Lower leg skin (tissue), 4 donors: ENCODE data around the gene TBC1D22A. TPM values are rescaled to one million over a fixed set of nuclear protein-coding genes. Genes with fewer than 3 reads are reported as not detected.
A peak's percentile ranks its signal among the peaks of the same experiment; 100 is the strongest.

Experiments
- DNase-seq, 2 donors: peaks; one replicate each; pipeline ENCODE4 v3.0.0-alpha.2; 2019; ENCODE audit warnings: low spot score in 2 of 2
- H3K4me3 ChIP-seq: fragments of 200-600 bp; sonication (generic); 2 replicates; pipeline ENCODE4 v1.5.1; 2017; ENCODE audit warnings: mild to moderate bottlenecking, low read depth; ENCODE audit not compliant: poor library complexity, severe bottlenecking
- POLR2A ChIP-seq, 2 donors: fragments of 450-650 bp; IDR thresholded peaks; one replicate each; pipeline ENCODE4 v1.6.1; 2016 to 2017; ENCODE audit warnings: antibody characterized with exemption in 2 of 2, mild to moderate bottlenecking in 1 of 2, moderate library complexity in 1 of 2
- WGBS, 2 donors: methylation state at CpG; one replicate each; pipeline ENCODE4 v1.1.5; 2018; 5-methylcytosine and 5-hydroxymethylcytosine counted together
- intact Hi-C: fragments of 100-400 bp; cut with DNase I; formaldehyde crosslinking; loops from one replicate; pipeline ENCODE4 v1.15.0; 2023; ENCODE audit warnings: low total_unique reads
- total RNA-seq, 4 donors: library from RNA; depleted of rRNA; stranded (reverse); fragments of >200 nt; gene quantifications; one replicate each; pipeline ENCODE4 v1.1.0, GENCODE V29; 2016
- TF ChIP-seq, protein P1 (sequence below), 3 donors: fragments of 450-650 bp; IDR thresholded peaks; one replicate each; pipeline ENCODE4 v1.5.1; 2016; ENCODE audit warnings: antibody characterized with exemption in 3 of 3, mild to moderate bottlenecking in 3 of 3, moderate library complexity in 2 of 3

The TBC1D22A gene
- total RNA-seq, 4 donors from 2014 or later: 21.8 to 32.3 (median 31.6) TPM

DNA sequence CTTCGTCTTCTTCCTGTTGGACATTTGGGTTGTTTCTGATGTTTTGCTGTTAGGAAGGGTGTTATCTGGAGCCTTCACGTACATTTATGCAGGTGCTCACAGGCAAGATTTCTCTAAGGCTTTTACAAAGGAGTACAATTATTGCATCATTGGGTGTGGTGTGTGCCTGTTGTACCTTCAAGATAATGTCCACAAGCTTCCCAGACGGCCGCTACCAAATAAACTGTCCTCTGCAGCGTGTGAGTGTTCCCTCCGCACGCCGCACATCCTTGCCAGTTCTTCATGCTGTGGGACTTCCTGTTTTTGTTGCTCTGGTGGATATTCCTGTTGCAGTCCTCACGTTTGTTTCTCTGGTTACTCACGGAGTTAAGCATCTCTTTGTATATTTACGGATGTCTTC is 133.3 kb downstream of the TBC1D22A start:
- intact Hi-C loops: no loop called here
- DNase-seq: peak in 1 of 2 donors; percentile 81
- 78 to 80% methylated on average over 11 of the region's 11 CpGs for WGBS, 2 donors
- no peak overlapping the region for H3K4me3 ChIP-seq
- TF ChIP-seq POLR2A (IDR thresholded peaks at IDR 0.05): no peak
- TF ChIP-seq, protein P1, sequence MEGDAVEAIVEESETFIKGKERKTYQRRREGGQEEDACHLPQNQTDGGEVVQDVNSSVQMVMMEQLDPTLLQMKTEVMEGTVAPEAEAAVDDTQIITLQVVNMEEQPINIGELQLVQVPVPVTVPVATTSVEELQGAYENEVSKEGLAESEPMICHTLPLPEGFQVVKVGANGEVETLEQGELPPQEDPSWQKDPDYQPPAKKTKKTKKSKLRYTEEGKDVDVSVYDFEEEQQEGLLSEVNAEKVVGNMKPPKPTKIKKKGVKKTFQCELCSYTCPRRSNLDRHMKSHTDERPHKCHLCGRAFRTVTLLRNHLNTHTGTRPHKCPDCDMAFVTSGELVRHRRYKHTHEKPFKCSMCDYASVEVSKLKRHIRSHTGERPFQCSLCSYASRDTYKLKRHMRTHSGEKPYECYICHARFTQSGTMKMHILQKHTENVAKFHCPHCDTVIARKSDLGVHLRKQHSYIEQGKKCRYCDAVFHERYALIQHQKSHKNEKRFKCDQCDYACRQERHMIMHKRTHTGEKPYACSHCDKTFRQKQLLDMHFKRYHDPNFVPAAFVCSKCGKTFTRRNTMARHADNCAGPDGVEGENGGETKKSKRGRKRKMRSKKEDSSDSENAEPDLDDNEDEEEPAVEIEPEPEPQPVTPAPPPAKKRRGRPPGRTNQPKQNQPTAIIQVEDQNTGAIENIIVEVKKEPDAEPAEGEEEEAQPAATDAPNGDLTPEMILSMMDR (IDR thresholded peaks at IDR 0.05): no peak

DNA sequence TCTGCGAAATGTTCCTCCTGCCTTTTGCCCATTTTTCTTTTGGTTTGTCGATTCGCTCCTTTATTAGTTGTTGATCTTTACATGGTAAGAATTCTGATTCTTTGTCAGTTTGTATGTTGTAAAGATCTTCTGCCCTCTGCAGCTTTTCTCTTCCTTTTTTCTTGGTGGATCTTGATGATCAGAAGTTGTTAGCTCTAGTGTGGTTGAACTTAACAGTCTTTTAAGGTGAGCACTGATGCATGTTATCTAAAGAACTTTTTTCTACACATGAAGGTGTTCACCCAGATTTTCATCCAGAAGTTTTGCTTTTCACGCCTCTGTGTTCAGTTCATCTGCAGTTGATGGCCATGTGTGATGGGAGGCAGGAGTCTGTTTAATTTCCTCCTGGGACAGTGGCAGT is 133.7 kb downstream of the TBC1D22A start:
- 95 to 96% methylated on average over 4 of the region's 4 CpGs for WGBS, 2 donors
- no peak overlapping the region for H3K4me3 ChIP-seq
- no peak for DNase-seq
- intact Hi-C loops: no loop called here
- no peak for TF ChIP-seq POLR2A (IDR thresholded peaks at IDR 0.05)
- TF ChIP-seq, protein P1 (IDR thresholded peaks at IDR 0.05): no peak

DNA sequence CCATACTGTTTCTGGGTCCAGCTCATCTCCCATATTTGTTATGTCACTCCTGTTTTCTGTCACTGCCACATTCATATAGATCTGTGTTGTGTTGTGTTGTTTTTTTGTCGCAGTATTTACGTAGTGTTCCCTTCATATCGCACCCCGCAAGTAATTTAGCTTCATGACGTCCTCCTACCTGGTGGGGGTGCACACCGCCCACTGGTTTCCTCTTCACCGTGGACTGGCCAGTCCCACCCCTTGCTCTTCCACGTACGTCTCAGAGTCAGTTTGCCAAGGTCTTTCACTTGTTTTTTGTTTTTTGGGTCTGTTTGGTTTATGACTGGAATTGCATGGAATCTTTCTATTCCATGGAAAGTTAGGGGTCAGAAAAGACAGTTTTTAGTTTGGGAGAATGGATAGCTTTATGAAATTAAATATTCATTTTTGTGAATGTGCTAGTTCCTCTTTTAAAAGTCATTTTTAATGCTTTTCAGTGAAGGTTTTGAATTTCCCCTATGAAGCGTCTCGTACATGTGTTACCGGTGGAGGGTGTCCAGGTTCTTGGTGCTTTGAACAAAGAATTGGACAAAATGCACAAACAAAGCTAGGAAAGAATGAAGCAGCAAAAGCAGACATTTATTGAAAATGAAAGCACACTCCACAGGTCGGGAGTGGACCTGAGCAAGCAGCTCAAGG is 134.3 kb downstream of the TBC1D22A start:
- WGBS, 2 donors: 89 to 95% methylated on average over 13 of the region's 13 CpGs
- no peak for DNase-seq
- intact Hi-C loops: no loop called here
- TF ChIP-seq, protein P1 (IDR thresholded peaks at IDR 0.05): no peak
- TF ChIP-seq POLR2A (IDR thresholded peaks at IDR 0.05): no peak
- H3K4me3 ChIP-seq: no peak overlapping the region

DNA sequence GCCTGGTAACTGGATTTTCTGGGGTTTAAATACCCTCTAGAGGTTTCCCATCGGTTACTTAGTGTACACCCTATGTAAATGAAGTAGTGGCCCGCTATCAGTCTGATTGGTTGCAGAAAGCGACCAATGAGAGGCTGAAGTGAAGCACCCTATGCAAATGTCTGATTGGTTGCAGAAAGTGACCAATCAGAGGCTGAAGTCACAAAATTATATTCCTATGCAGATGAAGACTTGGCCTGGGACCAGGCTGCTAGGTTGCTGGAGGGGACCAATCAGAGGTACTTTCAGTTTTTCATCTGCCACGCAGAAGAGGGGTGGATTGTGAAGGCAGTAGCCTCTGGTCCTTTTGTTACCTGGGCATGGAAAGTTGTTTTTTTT is 134.8 kb downstream of the TBC1D22A start:
- H3K4me3 ChIP-seq: no peak overlapping the region
- WGBS, 2 donors: 84 to 98% methylated on average over 4 of the region's 4 CpGs
- intact Hi-C loops: no loop called here
- TF ChIP-seq POLR2A (IDR thresholded peaks at IDR 0.05): no peak
- TF ChIP-seq, protein P1 (IDR thresholded peaks at IDR 0.05): no peak
- no peak for DNase-seq

DNA sequence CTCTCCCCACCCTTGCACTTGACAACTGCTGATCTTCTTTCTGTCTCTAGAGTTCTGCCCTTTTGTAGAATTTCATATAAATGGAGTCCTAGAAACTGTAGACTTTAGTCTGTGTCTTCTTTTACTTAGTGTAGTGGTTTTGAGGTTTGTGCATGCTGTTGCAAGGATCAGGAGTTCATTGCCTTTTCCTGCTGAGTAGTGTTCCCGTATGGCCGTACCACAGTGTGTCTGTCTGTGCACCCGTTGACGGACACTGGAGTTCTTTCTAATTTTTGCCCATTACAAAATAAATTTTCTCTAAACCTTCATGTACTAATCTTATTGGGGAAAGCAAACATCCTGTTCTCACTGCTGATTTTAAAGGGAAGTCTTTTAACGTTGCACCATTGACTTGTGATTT is 138.1 kb downstream of the TBC1D22A start:
- WGBS, 2 donors: 90% methylated on average over 5 of the region's 5 CpGs
- no peak overlapping the region for H3K4me3 ChIP-seq
- no peak for DNase-seq
- intact Hi-C loops: no loop called here
- TF ChIP-seq, protein P1 (IDR thresholded peaks at IDR 0.05): no peak
- no peak for TF ChIP-seq POLR2A (IDR thresholded peaks at IDR 0.05)

DNA sequence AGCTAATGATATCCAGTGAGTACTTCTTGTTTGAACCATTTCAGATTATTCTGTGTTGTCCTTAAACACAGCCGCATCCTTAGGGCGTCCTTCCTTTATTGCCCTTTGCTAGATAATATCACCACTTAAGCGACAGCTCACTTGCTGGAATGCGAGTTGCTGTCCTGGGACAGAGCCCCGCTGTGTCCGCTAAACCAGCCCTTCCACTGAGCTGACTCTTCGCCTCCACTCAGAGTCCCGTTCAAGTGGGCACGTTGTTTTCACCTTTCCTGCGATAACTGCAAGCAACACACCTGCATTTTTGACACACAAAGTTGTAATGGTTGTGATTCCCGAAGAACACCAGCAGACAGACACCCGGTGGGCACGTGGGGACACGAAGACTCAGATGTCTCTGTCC is 140.0 kb downstream of the TBC1D22A start:
- WGBS, 2 donors: 90 to 96% methylated on average over 14 of the region's 14 CpGs
- peak in 1 of 2 donors; percentile 13 for DNase-seq
- no peak overlapping the region for H3K4me3 ChIP-seq
- TF ChIP-seq, protein P1 (IDR thresholded peaks at IDR 0.05): no peak
- TF ChIP-seq POLR2A (IDR thresholded peaks at IDR 0.05): no peak
- intact Hi-C loops: no loop called here
